ENCODE measurements around the gene BMERB1. TPM values are rescaled to one million over a fixed set of nuclear protein-coding genes. Genes with fewer than 3 reads are reported as not detected.
A peak's percentile ranks its signal among the peaks of the same experiment; 100 is the strongest.

The BMERB1 gene
- total and polyA plus RNA-seq, 9 of the 15 experiments (the other 6 are each of a cell fraction or from before 2014, with no cell fraction given) = 0.29 to 2.9 (median 0.94) TPM

DNA sequence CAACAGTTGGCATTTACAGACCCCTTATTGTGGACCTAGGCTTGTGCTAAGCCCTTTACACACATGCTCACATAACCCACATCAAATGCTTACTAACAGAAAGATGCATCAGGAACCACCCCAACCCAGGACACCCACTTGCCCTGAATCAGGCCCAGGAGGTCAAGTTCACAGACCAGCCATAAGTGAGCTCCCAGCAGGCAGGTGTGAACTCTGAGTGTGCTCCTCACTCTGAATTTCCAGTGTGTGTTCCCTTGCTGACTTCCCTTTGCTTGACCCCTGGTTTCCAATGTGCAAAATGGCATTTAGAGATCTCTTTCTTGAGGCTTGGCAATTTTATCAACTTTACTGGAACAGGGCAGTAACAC is 87.0 kb downstream of the BMERB1 start (continued):
- TF ChIP-seq ZBTB40 (IDR thresholded peaks at IDR 0.05) = peak; percentile 31; the same call in 1 of the 2 replicates
- no peak for TF ChIP-seq ZBTB40 (CRISPR knock-in tag; IDR thresholded peaks at IDR 0.05)
- no peak for TF ChIP-seq ZNF584 (CRISPR knock-in tag; IDR thresholded peaks at IDR 0.05; ENCODE audit: low read depth)
- peak; percentile 62; the same call in 1 of the 2 replicates for TF ChIP-seq GATAD2A (IDR thresholded peaks at IDR 0.05)
- TF ChIP-seq GATAD2B (IDR thresholded peaks at IDR 0.05; ENCODE audit: borderline replicate concordance) = no peak
- TF ChIP-seq, protein P1, sequence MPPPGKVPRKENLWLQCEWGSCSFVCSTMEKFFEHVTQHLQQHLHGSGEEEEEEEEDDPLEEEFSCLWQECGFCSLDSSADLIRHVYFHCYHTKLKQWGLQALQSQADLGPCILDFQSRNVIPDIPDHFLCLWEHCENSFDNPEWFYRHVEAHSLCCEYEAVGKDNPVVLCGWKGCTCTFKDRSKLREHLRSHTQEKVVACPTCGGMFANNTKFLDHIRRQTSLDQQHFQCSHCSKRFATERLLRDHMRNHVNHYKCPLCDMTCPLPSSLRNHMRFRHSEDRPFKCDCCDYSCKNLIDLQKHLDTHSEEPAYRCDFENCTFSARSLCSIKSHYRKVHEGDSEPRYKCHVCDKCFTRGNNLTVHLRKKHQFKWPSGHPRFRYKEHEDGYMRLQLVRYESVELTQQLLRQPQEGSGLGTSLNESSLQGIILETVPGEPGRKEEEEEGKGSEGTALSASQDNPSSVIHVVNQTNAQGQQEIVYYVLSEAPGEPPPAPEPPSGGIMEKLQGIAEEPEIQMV (tag; conservative IDR thresholded peaks at IDR 0.05; ENCODE audit: low read depth) = 0 out of 2 replicates have a peak, but pooled peaks have one; percentile 6
- TF ChIP-seq PREB (CRISPR knock-in tag; IDR thresholded peaks at IDR 0.05) = 0 out of 2 replicates have a peak, but pooled peaks have one; percentile 49

All from K562 (cell line).